RWPE2 (cell line): ENCODE data around the gene COPS8.

Source experiments
- ATAC-seq: fragments of 200-7000 bp; cut with Tn5 transposase; 3 replicates; pipeline ENCODE4 v1.9.1; 2021; ENCODE audit warnings: low read depth
- DNase-seq: peaks from one replicate; pipeline ENCODE4 v3.0.0-alpha.2; 2020; ENCODE audit warnings: low spot score
- H3K27ac ChIP-seq: fragments of 450-650 bp; 2 replicates; pipeline ENCODE4 v1.5.1; 2017; ENCODE audit warnings: mild to moderate bottlenecking; ENCODE audit not compliant: poor library complexity, severe bottlenecking
- H3K27me3 ChIP-seq: fragments of 250-450 bp; sonication (Bioruptor Pico); 2 replicates; pipeline ENCODE4 v1.5.1; 2021; ENCODE audit warnings: mild to moderate bottlenecking, moderate library complexity; ENCODE audit not compliant: insufficient read depth, poor library complexity, severe bottlenecking
- H3K36me3 ChIP-seq: fragments of 250-450 bp; sonication (Bioruptor Pico); 2 replicates; pipeline ENCODE4 v1.5.1; 2020; ENCODE audit warnings: low read depth, mild to moderate bottlenecking, moderate library complexity
- H3K4me1 ChIP-seq: fragments of 250-450 bp; sonication (Bioruptor Pico); 2 replicates; pipeline ENCODE4 v1.5.1; 2021; ENCODE audit warnings: mild to moderate bottlenecking, moderate library complexity; ENCODE audit not compliant: insufficient read depth, poor library complexity, severe bottlenecking
- H3K4me3 ChIP-seq: fragments of 250-450 bp; sonication (Bioruptor Pico); 2 replicates; pipeline ENCODE4 v1.5.1; 2021; ENCODE audit warnings: mild to moderate bottlenecking, moderate library complexity; ENCODE audit not compliant: severe bottlenecking
- H3K9me3 ChIP-seq: fragments of 250-450 bp; sonication (Bioruptor Pico); 2 replicates; pipeline ENCODE4 v1.5.1; 2021; ENCODE audit warnings: mild to moderate bottlenecking, moderate library complexity; ENCODE audit not compliant: severe bottlenecking
- TF ChIP-seq, protein P1 (sequence below): fragments of 450-650 bp; IDR thresholded peaks from one replicate; pipeline ENCODE4 v1.5.1; 2017; ENCODE audit warnings: mild to moderate bottlenecking, moderate library complexity; ENCODE audit not compliant: poor library complexity, severe bottlenecking

COPS8 gene

DNA sequence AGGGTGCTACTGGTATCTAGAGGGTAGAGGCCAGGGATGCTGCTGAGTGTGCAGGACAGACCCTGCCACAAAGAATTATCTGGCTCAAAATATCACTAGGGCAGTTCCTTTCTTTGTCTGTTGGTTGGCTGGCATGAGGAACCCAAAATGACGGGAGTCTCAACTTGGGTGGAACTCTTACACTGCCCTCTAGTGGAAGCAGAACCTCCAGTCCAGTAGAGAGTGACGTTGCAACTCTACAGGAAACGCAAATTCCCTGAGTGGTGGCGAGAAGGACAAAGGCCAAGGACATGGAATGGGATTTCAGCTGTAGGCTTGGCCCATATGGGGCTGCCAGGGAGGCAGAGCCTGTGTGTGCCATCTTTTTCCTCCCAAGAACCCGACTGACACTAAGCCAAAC is 47.1 kb downstream of the COPS8 start:
- Histone ChIP-seq H3K27me3 (no peaks in the 10 kb centered on the region), H3K27ac (no peak overlapping the region), H3K4me1 (peaks cover 9% of the 10 kb centered on the region), H3K4me3 (no peak overlapping the region), H3K9me3 (no peaks in the 10 kb centered on the region), H3K36me3 (no peaks in the 10 kb centered on the region)
- DNase-seq: no peak
- TF ChIP-seq, protein P1, sequence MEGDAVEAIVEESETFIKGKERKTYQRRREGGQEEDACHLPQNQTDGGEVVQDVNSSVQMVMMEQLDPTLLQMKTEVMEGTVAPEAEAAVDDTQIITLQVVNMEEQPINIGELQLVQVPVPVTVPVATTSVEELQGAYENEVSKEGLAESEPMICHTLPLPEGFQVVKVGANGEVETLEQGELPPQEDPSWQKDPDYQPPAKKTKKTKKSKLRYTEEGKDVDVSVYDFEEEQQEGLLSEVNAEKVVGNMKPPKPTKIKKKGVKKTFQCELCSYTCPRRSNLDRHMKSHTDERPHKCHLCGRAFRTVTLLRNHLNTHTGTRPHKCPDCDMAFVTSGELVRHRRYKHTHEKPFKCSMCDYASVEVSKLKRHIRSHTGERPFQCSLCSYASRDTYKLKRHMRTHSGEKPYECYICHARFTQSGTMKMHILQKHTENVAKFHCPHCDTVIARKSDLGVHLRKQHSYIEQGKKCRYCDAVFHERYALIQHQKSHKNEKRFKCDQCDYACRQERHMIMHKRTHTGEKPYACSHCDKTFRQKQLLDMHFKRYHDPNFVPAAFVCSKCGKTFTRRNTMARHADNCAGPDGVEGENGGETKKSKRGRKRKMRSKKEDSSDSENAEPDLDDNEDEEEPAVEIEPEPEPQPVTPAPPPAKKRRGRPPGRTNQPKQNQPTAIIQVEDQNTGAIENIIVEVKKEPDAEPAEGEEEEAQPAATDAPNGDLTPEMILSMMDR: peak; percentile 43
- no peak for ATAC-seq

- H3K27me3 ChIP-seq: no peaks in the 10 kb centered on the region
- TF ChIP-seq, protein P1: no peak
- H3K9me3 ChIP-seq: no peaks in the 10 kb centered on the region
- H3K4me3 ChIP-seq: no peak overlapping the region
- no peaks in the 10 kb centered on the region for H3K36me3 ChIP-seq
- no peaks in the 10 kb centered on the region for H3K4me1 ChIP-seq
- H3K27ac ChIP-seq: no peak overlapping the region
- ATAC-seq (no peak), DNase-seq (no peak)
Observed at GRCh38 chr2:237134321-237135230, 48.9 kb downstream of the COPS8 start.

DNA sequence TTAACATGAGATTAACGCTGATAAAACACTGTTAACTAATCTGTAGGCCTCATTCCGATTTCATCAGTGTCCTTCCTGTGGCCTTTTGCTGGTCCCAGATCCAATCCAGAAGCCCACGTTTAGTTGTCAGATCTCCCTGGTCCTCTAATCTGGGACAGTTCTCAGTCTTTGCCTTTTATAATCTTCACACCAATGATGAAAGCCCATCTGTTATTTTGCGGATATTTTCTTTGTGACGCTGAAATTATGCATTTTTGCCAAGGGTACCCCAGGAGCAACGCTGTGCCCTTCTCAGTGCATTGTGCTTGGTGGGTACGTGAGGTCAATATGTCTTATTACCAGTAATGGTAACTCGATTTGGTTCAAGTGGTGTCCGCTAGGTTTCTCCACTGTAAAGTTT is 51.1 kb downstream of the COPS8 start:
- no peak for ATAC-seq
- TF ChIP-seq, protein P1: no peak
- Histone ChIP-seq H3K36me3 (no peaks in the 10 kb centered on the region), H3K9me3 (no peaks in the 10 kb centered on the region), H3K4me1 (no peaks in the 10 kb centered on the region), H3K4me3 (no peak overlapping the region), H3K27ac (no peak overlapping the region), H3K27me3 (no peaks in the 10 kb centered on the region)
- DNase-seq: no peak

GRCh38 chr2:237137626-237138323 is 52.1 kb downstream of the COPS8 start:
- no peak overlapping the region for H3K4me3 ChIP-seq
- H3K27me3 ChIP-seq: no peaks in the 10 kb centered on the region
- H3K27ac ChIP-seq: no peak overlapping the region
- ATAC-seq: no peak
- DNase-seq: no peak
- H3K4me1 ChIP-seq: no peaks in the 10 kb centered on the region
- TF ChIP-seq, protein P1: no peak
- H3K9me3 ChIP-seq: no peaks in the 10 kb centered on the region
- H3K36me3 ChIP-seq: no peaks in the 10 kb centered on the region
